Islet precursor cell (in vitro differentiated cells): Measurements from ENCODE around the gene RHOT2.
A peak's percentile ranks its signal among the peaks of the same experiment; 100 is the strongest.

Experiments
- DNase-seq: peaks from one replicate; pipeline ENCODE4 v3.0.0-alpha.2; 2018

The RHOT2 gene

GRCh38 chr16:632486-633335, 35.2 kb upstream of the RHOT2 start:
- DNase-seq: no peak

- DNase-seq: no peak
Measured at GRCh38 chr16:633336-634050, 34.4 kb upstream of the RHOT2 start.

- DNase-seq: no peak
Measured at GRCh38 chr16:634051-634670, 33.8 kb upstream of the RHOT2 start.

GRCh38 chr16:634996-635395, 32.9 kb upstream of the RHOT2 start:
- DNase-seq: no peak

GRCh38 chr16:635573-636205, 32.2 kb upstream of the RHOT2 start:
- no peak for DNase-seq

GRCh38 chr16:636206-637080, 31.5 kb upstream of the RHOT2 start, which contains the start of gene METTL26:
Gene METTL26, minus strand, starts transcription at chr16:636305. Its CDS starts 15 bp downstream, at chr16:636290.
- DNase-seq: peak; percentile 97

GRCh38 chr16:637081-638018, 30.6 kb upstream of the RHOT2 start:
- DNase-seq: no peak

GRCh38 chr16:638034-638543, 29.8 kb upstream of the RHOT2 start:
- DNase-seq: no peak

- no peak for DNase-seq
Measured at GRCh38 chr16:638836-639235, 29.1 kb upstream of the RHOT2 start.

- no peak for DNase-seq
Measured at GRCh38 chr16:640614-641013, 27.3 kb upstream of the RHOT2 start.

GRCh38 chr16:641326-642188, 26.4 kb upstream of the RHOT2 start, which contains the start of gene MCRIP2:
Gene MCRIP2, plus strand, starts transcription at chr16:641828. Its CDS starts 164 bp downstream, at chr16:641992.
- peak; percentile 86 for DNase-seq

- DNase-seq: no peak
Measured at GRCh38 chr16:642189-643049, 25.5 kb upstream of the RHOT2 start.

GRCh38 chr16:643050-643368, 24.9 kb upstream of the RHOT2 start:
- DNase-seq: no peak

- DNase-seq: no peak
Measured at GRCh38 chr16:644556-644955, 23.4 kb upstream of the RHOT2 start.

GRCh38 chr16:645852-646678, 21.9 kb upstream of the RHOT2 start:
- no peak for DNase-seq

GRCh38 chr16:646679-647172, 21.2 kb upstream of the RHOT2 start:
- DNase-seq: no peak

- DNase-seq: no peak
Measured at GRCh38 chr16:647173-647902, 20.6 kb upstream of the RHOT2 start.
